ENCODE measurements around the gene CCDC34. TPM values are rescaled to one million over a fixed set of nuclear protein-coding genes. Genes with fewer than 3 reads are reported as not detected.

CCDC34 gene
- total RNA-seq, 6 donors from 2014 or later, result 1.00 to 6.4 (median 1.6) TPM; not detected in 1

GRCh38 chr11:27310707-27311106 lies 52.3 kb downstream of the CCDC34 start:
- TF ChIP-seq POLR2AphosphoS5 (IDR thresholded peaks at IDR 0.05) (no peak), EP300 (IDR thresholded peaks at IDR 0.05) (no peak), POLR2A (IDR thresholded peaks at IDR 0.05) (no peak), CTCF (IDR thresholded peaks at IDR 0.05) (no peak)

GRCh38 chr11:27310182-27310581 lies 52.8 kb downstream of the CCDC34 start:
- ATAC-seq (ENCODE audit: low FRiP score in 2 of 2) (no peak), DNase-seq (no peak)
- no peak for TF ChIP-seq POLR2A (IDR thresholded peaks at IDR 0.05)
- TF ChIP-seq POLR2AphosphoS5 (IDR thresholded peaks at IDR 0.05), result no peak
- TF ChIP-seq CTCF (IDR thresholded peaks at IDR 0.05), result no peak
- no peaks in the 10 kb centered on the region for H3K27me3 ChIP-seq
- H3K27ac ChIP-seq, result no peak overlapping the region
- H3K36me3 ChIP-seq, result no peaks in the 10 kb centered on the region
- no peak overlapping the region for H3K4me3 ChIP-seq
- H3K4me1 ChIP-seq, result no peaks in the 10 kb centered on the region
- no peaks in the 10 kb centered on the region for H3K9me3 ChIP-seq

More at GRCh38 chr11:27310707-27311106, 52.3 kb downstream of the CCDC34 start:
- H3K4me3 ChIP-seq, result no peak overlapping the region
- no peaks in the 10 kb centered on the region for H3K4me1 ChIP-seq
- no peak for DNase-seq
- no peaks in the 10 kb centered on the region for H3K36me3 ChIP-seq
- H3K9me3 ChIP-seq, result no peaks in the 10 kb centered on the region
- no peak for ATAC-seq (ENCODE audit: low FRiP score in 2 of 2)
- no peak overlapping the region for H3K27ac ChIP-seq
- no peaks in the 10 kb centered on the region for H3K27me3 ChIP-seq

GRCh38 chr11:27309046-27309445 lies 54.0 kb downstream of the CCDC34 start:
- Histone ChIP-seq H3K27ac (no peak overlapping the region), H3K4me3 (no peak overlapping the region), H3K36me3 (no peaks in the 10 kb centered on the region), H3K4me1 (no peaks in the 10 kb centered on the region), H3K27me3 (no peaks in the 10 kb centered on the region), H3K9me3 (no peaks in the 10 kb centered on the region)
- DNase-seq (no peak), ATAC-seq (ENCODE audit: low FRiP score in 2 of 2) (no peak)
- TF ChIP-seq POLR2A (IDR thresholded peaks at IDR 0.05), result no peak
- 85 to 88% methylated on average over 5 of the region's 5 CpGs for WGBS, 2 donors

GRCh38 chr11:27307232-27307631 lies 55.8 kb downstream of the CCDC34 start:
- ATAC-seq (ENCODE audit: low FRiP score in 2 of 2) (no peak), DNase-seq (no peak)
- Histone ChIP-seq H3K27ac (no peak overlapping the region), H3K9me3 (no peaks in the 10 kb centered on the region), H3K4me3 (no peak overlapping the region), H3K27me3 (no peaks in the 10 kb centered on the region), H3K36me3 (no peaks in the 10 kb centered on the region), H3K4me1 (no peaks in the 10 kb centered on the region)
- TF ChIP-seq POLR2A (IDR thresholded peaks at IDR 0.05), result no peak
- TF ChIP-seq POLR2AphosphoS5 (IDR thresholded peaks at IDR 0.05), result no peak
- no peak for TF ChIP-seq CTCF (IDR thresholded peaks at IDR 0.05)
- no peak for TF ChIP-seq EP300 (IDR thresholded peaks at IDR 0.05)

GRCh38 chr11:27305751-27306150 lies 57.3 kb downstream of the CCDC34 start:
- Histone ChIP-seq H3K4me3 (no peak overlapping the region), H3K4me1 (no peaks in the 10 kb centered on the region), H3K27me3 (no peaks in the 10 kb centered on the region), H3K36me3 (no peaks in the 10 kb centered on the region), H3K27ac (no peak overlapping the region), H3K9me3 (no peaks in the 10 kb centered on the region)
- ATAC-seq (ENCODE audit: low FRiP score in 2 of 2), result peak in 1 of 2 donors; percentile 31
- TF ChIP-seq POLR2A (IDR thresholded peaks at IDR 0.05), result no peak
- DNase-seq, result peak in 1 of 2 donors; percentile 27
- WGBS, 2 donors, result 93 to 100% methylated on average over 2 to 3 of the region's 3 CpGs

- Histone ChIP-seq H3K36me3 (no peaks in the 10 kb centered on the region), H3K9me3 (no peaks in the 10 kb centered on the region), H3K4me3 (no peak overlapping the region), H3K4me1 (no peaks in the 10 kb centered on the region), H3K27me3 (no peaks in the 10 kb centered on the region), H3K27ac (no peak overlapping the region)
- DNase-seq (peak in 1 of 2 donors; percentile 49), ATAC-seq (ENCODE audit: low FRiP score in 2 of 2) (peak in 1 of 2 donors; percentile 14)
- TF ChIP-seq EP300 (IDR thresholded peaks at IDR 0.05) (no peak), POLR2A (IDR thresholded peaks at IDR 0.05) (no peak), POLR2AphosphoS5 (IDR thresholded peaks at IDR 0.05) (no peak), CTCF (IDR thresholded peaks at IDR 0.05) (no peak)
- 40 to 83% methylated on average over 2 to 8 of the region's 8 CpGs for WGBS, 2 donors
Observed at GRCh38 chr11:27304514-27304913, 58.5 kb downstream of the CCDC34 start.

Data from upper lobe of left lung (tissue), 6 donors.